NB4 (cell line): ENCODE data around the gene TEKT5.

Experiments
- CTCF ChIP-seq: IDR thresholded peaks from one replicate; pipeline ENCODE4 v1.5.1; 2012; ENCODE audit warnings: low read depth, low read length
- MAX ChIP-seq: IDR thresholded peaks from 2 replicates; pipeline ENCODE4 v1.6.1; 2011; ENCODE audit warnings: low read depth, low read length
- MYC ChIP-seq: IDR thresholded peaks from 2 replicates; pipeline ENCODE4 v1.6.1; 2011; ENCODE audit warnings: low read depth, low read length
- POLR2A ChIP-seq: IDR thresholded peaks from 2 replicates; pipeline ENCODE4 v1.6.1; 2011; ENCODE audit warnings: mild to moderate bottlenecking; ENCODE audit not compliant: insufficient read length; ENCODE audit errors: extremely low read depth

GRCh38 chr16:10623059-10623458 lies 71.7 kb downstream of the TEKT5 start:
- TF ChIP-seq CTCF = no peak
- TF ChIP-seq POLR2A = no peak
- TF ChIP-seq MYC = no peak
- TF ChIP-seq MAX = no peak
